WERI-Rb-1 (cell line): ENCODE results near the gene MFSD2A.

ENCODE experiments used
- DNase-seq: peaks from one replicate; pipeline ENCODE4 v3.0.0-alpha.2; 2020
- H3K27ac ChIP-seq: fragments of 250-450 bp; sonication (Bioruptor Pico); 2 replicates; pipeline ENCODE4 v1.5.1; 2020; ENCODE audit warnings: mild to moderate bottlenecking, moderate library complexity
- H3K27me3 ChIP-seq: fragments of 250-450 bp; sonication (Bioruptor Pico); 2 replicates; pipeline ENCODE4 v1.5.1; 2021; ENCODE audit warnings: mild to moderate bottlenecking, low read depth, moderate library complexity; ENCODE audit not compliant: insufficient read depth, severe bottlenecking
- H3K36me3 ChIP-seq: fragments of 250-450 bp; sonication (Bioruptor Pico); 2 replicates; pipeline ENCODE4 v1.5.1; 2020; ENCODE audit warnings: mild to moderate bottlenecking, moderate library complexity
- H3K4me3 ChIP-seq: 2 replicates; pipeline ENCODE4 v1.5.1; 2011; ENCODE audit warnings: low read depth, mild to moderate bottlenecking, control low read depth, low read length
- H3K9me3 ChIP-seq: fragments of 250-450 bp; sonication (Bioruptor Pico); 2 replicates; pipeline ENCODE4 v1.5.1; 2021; ENCODE audit warnings: mild to moderate bottlenecking, moderate library complexity; ENCODE audit not compliant: severe bottlenecking
- CTCF ChIP-seq: IDR thresholded peaks from 2 replicates; pipeline ENCODE4 v1.5.1; 2011; ENCODE audit warnings: low read depth, mild to moderate bottlenecking, control low read depth, inconsistent platforms, low read length

MFSD2A gene

GRCh38 chr1:39952359-39953110 is 2.4 kb upstream of the MFSD2A start:
- no peak for DNase-seq
- Histone ChIP-seq H3K27me3 (no peaks in the 10 kb centered on the region), H3K27ac (no peak overlapping the region), H3K4me3 (no peak overlapping the region), H3K9me3 (no peaks in the 10 kb centered on the region), H3K36me3 (peaks cover 2% of the 10 kb centered on the region; the same call in 1 of the 2 replicates)
- no peak for TF ChIP-seq CTCF

- Histone ChIP-seq H3K27me3 (no peaks in the 10 kb centered on the region), H3K9me3 (no peaks in the 10 kb centered on the region), H3K36me3 (peaks cover 6% of the 10 kb centered on the region; the same call in 1 of the 2 replicates), H3K27ac (no peak overlapping the region), H3K4me3 (peak overlapping the region; percentile 71)
- no peak for DNase-seq
- TF ChIP-seq CTCF, result no peak
Measured at GRCh38 chr1:39954324-39954869, 548 bp upstream of the MFSD2A start.

DNA sequence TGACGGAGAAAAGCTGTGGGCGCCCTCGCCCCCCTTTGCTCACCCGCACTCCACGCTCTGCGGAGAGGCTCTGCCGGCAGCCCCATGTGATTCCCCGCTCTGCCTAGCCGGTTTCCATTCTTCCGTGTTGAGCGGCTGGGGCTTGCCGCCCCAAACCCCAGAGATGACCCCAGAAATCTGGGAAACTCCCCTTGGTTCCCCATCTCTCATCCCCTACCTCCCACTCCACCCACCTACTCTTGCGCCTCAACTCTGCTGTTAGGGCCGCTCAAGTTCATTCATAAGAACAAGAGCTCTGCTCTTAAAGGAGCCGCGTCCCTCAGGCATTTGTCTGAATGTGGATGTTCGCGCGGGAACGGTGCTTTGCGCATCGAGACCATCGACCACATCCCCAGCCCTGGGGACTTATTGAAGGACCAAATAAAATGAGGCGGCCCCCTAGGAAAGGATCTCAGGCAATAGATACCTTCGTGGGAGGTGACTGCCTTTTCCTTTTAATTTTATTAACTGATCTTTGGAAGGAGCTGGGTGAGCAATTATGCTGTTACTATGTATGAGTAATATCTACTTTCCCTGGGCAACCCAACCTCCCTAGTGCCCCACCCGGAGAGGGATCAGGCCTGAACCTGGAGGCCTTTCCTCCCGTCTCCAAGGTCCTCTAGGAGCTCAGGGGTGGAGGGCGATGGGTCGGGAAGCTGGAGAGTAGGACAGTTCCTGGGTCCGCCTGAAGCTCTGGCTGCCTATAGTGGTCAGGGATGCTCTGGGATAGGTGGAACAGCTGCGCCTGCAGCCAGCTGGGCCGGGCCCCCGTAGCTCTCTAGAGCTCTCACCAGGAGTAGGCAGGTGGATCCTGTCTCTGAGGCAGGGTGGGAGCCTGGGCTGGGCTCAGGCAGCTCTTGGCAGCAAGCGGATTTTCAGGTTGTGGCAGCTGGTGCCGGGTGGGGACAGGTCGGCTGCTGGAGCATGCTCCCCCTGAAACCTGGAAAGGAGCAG is 898 bp downstream of the MFSD2A start:
- Histone ChIP-seq H3K4me3 (peak overlapping the region; percentile 71), H3K36me3 (peaks cover 6% of the 10 kb centered on the region; the same call in 1 of the 2 replicates), H3K9me3 (no peaks in the 10 kb centered on the region), H3K27ac (peak overlapping the region; percentile 32), H3K27me3 (no peaks in the 10 kb centered on the region)
- TF ChIP-seq CTCF, result no peak
- DNase-seq, result peak; percentile 78

GRCh38 chr1:39957299-39958015 is 2.5 kb downstream of the MFSD2A start:
- no peak for TF ChIP-seq CTCF
- H3K4me3 ChIP-seq, result no peak overlapping the region
- H3K27me3 ChIP-seq, result no peaks in the 10 kb centered on the region

GRCh38 chr1:39958403-39959200 is 3.7 kb downstream of the MFSD2A start:
- no peak for TF ChIP-seq CTCF
- no peaks in the 10 kb centered on the region for H3K9me3 ChIP-seq
- H3K4me3 ChIP-seq, result no peak overlapping the region
- H3K27me3 ChIP-seq, result no peaks in the 10 kb centered on the region
- H3K36me3 ChIP-seq, result peaks cover 6% of the 10 kb centered on the region; the same call in 1 of the 2 replicates
- no peak overlapping the region for H3K27ac ChIP-seq
- DNase-seq, result no peak

More at GRCh38 chr1:39957299-39958015, 2.5 kb downstream of the MFSD2A start:
- no peak for DNase-seq
- Histone ChIP-seq H3K36me3 (peaks cover 6% of the 10 kb centered on the region; the same call in 1 of the 2 replicates), H3K9me3 (no peaks in the 10 kb centered on the region), H3K27ac (no peak overlapping the region)
